GM12878 (cell line): ENCODE data around the gene PARM1. TPM values are rescaled to one million over a fixed set of nuclear protein-coding genes. Genes with fewer than 3 reads are reported as not detected.

Experiments
- ATAC-seq: fragments of 200-7000 bp; cut with Tn5 transposase; 3 replicates; pipeline ENCODE4 v1.9.1; 2020; ENCODE audit warnings: mild to moderate bottlenecking, moderate library complexity
- BruUV-seq: library from RNA; stranded (reverse); fragments of 400-500 nt; replicated peaks from 2 replicates; lab custom pipeline; 2021; lab: Mats Ljungman, UMichigan
- CTCF ChIA-PET: fragments of 300-600 bp; sonication (Branson Sonifier 250); formaldehyde crosslinking; extraction: SDS; loops from one replicate; lab custom pipeline; 2021; ENCODE audit warnings: inconsistent platforms; lab: Yijun Ruan, JAX
- POLR2A ChIA-PET: fragments of 350-600 bp; formaldehyde crosslinking; extraction: SDS; loops from one replicate; lab custom pipeline; 2021; ENCODE audit warnings: inconsistent platforms; lab: Charles Lee
- RAD21 ChIA-PET: fragments of 300-600 bp; sonication (Branson Sonifier 250); formaldehyde crosslinking; loops from one replicate; lab custom pipeline; 2023; ENCODE audit warnings: antibody characterized with exemption; ENCODE audit not compliant: unreplicated experiment; lab: Charles Lee
- SMC1A ChIA-PET: fragments of 300-600 bp; sonication (Branson Sonifier 250); formaldehyde crosslinking; loops from one replicate; lab custom pipeline; 2023; ENCODE audit not compliant: unreplicated experiment, uncharacterized antibody; lab: Charles Lee
- DNase-seq: peaks from one replicate; pipeline ENCODE4 v3.0.0-alpha.2; 2011; ENCODE audit warnings: low read depth, low spot score
- FAIRE-seq: peaks from 3 replicates; lab custom pipeline; 2011; peaks lifted over from hg19 to GRCh38; lab: Jason Lieb, UNC
- H2AFZ ChIP-seq: 2 replicates; pipeline ENCODE4 v1.6.0; 2011; ENCODE audit warnings: low read depth, low read length, control low read depth; ENCODE audit not compliant: control insufficient read depth
- H3K27ac ChIP-seq: 2 replicates; pipeline ENCODE4 v1.5.1; 2011; ENCODE audit warnings: control low read depth; ENCODE audit not compliant: control insufficient read depth, insufficient read depth
- H3K27me3 ChIP-seq, 2 experiments: replicated peaks in 1 of 2; 2 replicates each; pipeline versions ENCODE4 v1.6.0 to v1.6.1; 2011; ENCODE audit warnings: low read length in 1 of 2; ENCODE audit not compliant: control insufficient read depth in 2 of 2, insufficient read depth in 2 of 2
- H3K36me3 ChIP-seq, 2 experiments: 2 replicates each; pipeline ENCODE4 v1.5.1; 2011; ENCODE audit warnings: low read length in 1 of 2; ENCODE audit not compliant: control insufficient read depth in 2 of 2, insufficient read depth in 2 of 2
- H3K4me1 ChIP-seq: 2 replicates; pipeline ENCODE4 v1.6.1; 2011; ENCODE audit warnings: mild to moderate bottlenecking, low read length, moderate library complexity, mixed read lengths; ENCODE audit not compliant: control insufficient read depth, insufficient read depth
- H3K4me2 ChIP-seq: 2 replicates; pipeline ENCODE4 v1.6.0; 2011; ENCODE audit warnings: control low read depth; ENCODE audit not compliant: control insufficient read depth, insufficient read depth
- H3K4me3 ChIP-seq: fragments of 200-600 bp; sonication (generic); 2 replicates; pipeline ENCODE4 v1.5.1; 2016
- H3K79me2 ChIP-seq: 2 replicates; pipeline ENCODE4 v1.6.0; 2011; ENCODE audit warnings: low read length; ENCODE audit not compliant: control insufficient read depth, insufficient read depth
- H3K9ac ChIP-seq: 2 replicates; pipeline ENCODE4 v1.8.0; 2011; ENCODE audit warnings: low read length, control low read depth, mixed read lengths; ENCODE audit not compliant: control insufficient read depth, insufficient read depth
- H3K9me3 ChIP-seq: replicated peaks from 3 replicates; pipeline ENCODE4 v1.5.1; 2011; ENCODE audit warnings: mild to moderate bottlenecking, low read length; ENCODE audit not compliant: control insufficient read depth, insufficient read depth
- H4K20me1 ChIP-seq: 2 replicates; pipeline ENCODE4 v1.6.0; 2011; ENCODE audit not compliant: control insufficient read depth, insufficient read depth
- FOS ChIP-seq: IDR thresholded peaks from 3 replicates; pipeline ENCODE4 v1.6.1; 2011; ENCODE audit warnings: borderline replicate concordance; ENCODE audit not compliant: insufficient read length; ENCODE audit errors: extremely low read depth
- NFYB ChIP-seq: IDR thresholded peaks from 2 replicates; pipeline ENCODE4 v1.6.1; 2011; ENCODE audit warnings: low read depth, mild to moderate bottlenecking, low read length, improper control_type of control experiment, moderate library complexity; ENCODE audit not compliant: insufficient read depth
- PML ChIP-seq: IDR thresholded peaks from 2 replicates; pipeline ENCODE4 v1.6.1; 2012; ENCODE audit warnings: low read length, inconsistent platforms
- POLR2AphosphoS2 ChIP-seq: IDR thresholded peaks from 2 replicates; pipeline ENCODE4 v1.6.1; 2011; ENCODE audit warnings: low read depth, mild to moderate bottlenecking, low read length, improper control_type of control experiment, moderate library complexity
- RELB ChIP-seq: fragments of 450-650 bp; IDR thresholded peaks from 2 replicates; pipeline ENCODE4 v1.6.1; 2017; ENCODE audit warnings: low read depth, mild to moderate bottlenecking, moderate library complexity
- SMAD1 ChIP-seq: fragments of 450-650 bp; IDR thresholded peaks from 2 replicates; pipeline ENCODE4 v1.6.1; 2018; ENCODE audit warnings: mild to moderate bottlenecking, low read depth; ENCODE audit not compliant: partially characterized antibody
- SREBF2 ChIP-seq: IDR thresholded peaks from 2 replicates; pipeline ENCODE4 v1.6.1; 2012; ENCODE audit warnings: mild to moderate bottlenecking, low read length
- ZBTB11 ChIP-seq: fragments of 450-650 bp; formaldehyde crosslinking; IDR thresholded peaks from 2 replicates; pipeline ENCODE4 v1.5.0; 2022; ENCODE audit warnings: mild to moderate bottlenecking, missing genetic modification characterization
- ZBTB40 ChIP-seq: fragments of 450-650 bp; IDR thresholded peaks from 2 replicates; pipeline ENCODE4 v1.6.1; 2016; ENCODE audit warnings: mild to moderate bottlenecking, moderate library complexity, borderline replicate concordance
- WGBS: methylation state at CpG from one replicate; pipeline ENCODE4 v1.1.6; 2016; ENCODE audit warnings: low lambda C conversion rate; ENCODE audit not compliant: insufficient replicate concordance, insufficient coverage; ENCODE audit errors: missing lambda C conversion rate; 5-methylcytosine and 5-hydroxymethylcytosine counted together
- in situ Hi-C: fragments of 300-500 bp; cut with MboI; formaldehyde crosslinking; loops from 9 replicates; pipeline ENCODE4 v1.14.3; 2018; ENCODE audit warnings: mixed read lengths
- intact Hi-C: fragments of 100-400 bp; cut with micrococcal nuclease; formaldehyde crosslinking; loops from one replicate; pipeline ENCODE4 v1.14.2; 2022; ENCODE audit not compliant: unreplicated experiment
- polyA plus RNA-seq, 11 experiments: library from polyadenylated mRNA; depleted of rRNA in 4 of 11; unstranded in 6 of 11; stranded (reverse) in 5 of 11; fragments of >200 nt; fragmentation: Nextera tagmentation in 4 of 11; fragmentation: Illumina TruSeq in 1 of 11; extraction: Ambion mirVana in 4 of 11; extraction: Trizol in 1 of 11; gene quantifications; 1 replicate in 1 of 11; 2 replicates in 10 of 11; pipeline versions ENCODE4 v1.2.1 to v1.2.3, GENCODE V29; 2011 to 2016; ENCODE audit warnings: inconsistent platforms in 2 of 11, missing spikeins in 2 of 11, low read depth in 1 of 11
- total RNA-seq, 4 experiments: library from RNA; depleted of rRNA in 3 of 4; stranded (reverse); fragments of >200 nt in 3 of 4; fragmentation: Illumina TruSeq in 1 of 4; extraction: Trizol in 1 of 4; gene quantifications; 2 replicates each; pipeline versions ENCODE4 v1.2.1 to v1.2.3, GENCODE V29; 2013 to 2021
- TF ChIP-seq, protein P1 (sequence below): IDR thresholded peaks from 2 replicates; pipeline ENCODE4 v1.6.1; 2011; ENCODE audit warnings: low read depth, mild to moderate bottlenecking, low read length, moderate library complexity, borderline replicate concordance; ENCODE audit errors: extremely low read depth

Gene PARM1
- total and polyA plus RNA-seq, 10 of the 15 experiments (the other 5 are each of a cell fraction or from before 2014, with no cell fraction given): 13.9 to 56.2 (median 41.3) TPM

GRCh38 chr4:75037252-75037651 is 104.3 kb downstream of the PARM1 start (continued):
- TF ChIP-seq SMAD1: no peak

- H2AFZ ChIP-seq: no peak overlapping the region
- DNase-seq: no peak
- ChIA-PET POLR2A (no interaction called here), RAD21 (no interaction called here), SMC1A (no interaction called here), CTCF (interaction anchor here (1.5 kb wide), 1 partner anchor 103 kb away, joined by 3 read pairs; no protein-coding TSS in a partner anchor)
- no peak overlapping the region for H3K4me3 ChIP-seq
- H4K20me1 ChIP-seq: no peaks in the 10 kb centered on the region
- H3K27me3 ChIP-seq: no peaks in the 10 kb centered on the region
- H3K4me1 ChIP-seq: peaks cover 6% of the 10 kb centered on the region
- ATAC-seq: no peak
- no peak overlapping the region for H3K27ac ChIP-seq
- H3K9me3 ChIP-seq: no peaks in the 10 kb centered on the region; the same call in 2 of the 3 replicates
- H3K9ac ChIP-seq: no peak overlapping the region
- no peak for FAIRE-seq
- intact Hi-C loops (loop anchor here (5.0 kb wide), 1 partner anchor 106 kb away; the partner anchor contains the start of gene PARM1), in situ Hi-C loops (no loop called here)
- H3K36me3 ChIP-seq: no peaks in the 10 kb centered on the region; a peak in 1 of 4 replicates
- BruUV-seq: no TSS peak
- no peak overlapping the region for H3K4me2 ChIP-seq
- H3K79me2 ChIP-seq: no peaks in the 10 kb centered on the region
- WGBS: 90% methylated on average over 4 of the region's 4 CpGs
- TF ChIP-seq RELB: no peak
- TF ChIP-seq FOS: no peak
- no peak for TF ChIP-seq ZBTB40
- TF ChIP-seq PML: no peak
- no peak for TF ChIP-seq NFYB
- TF ChIP-seq, protein P1, sequence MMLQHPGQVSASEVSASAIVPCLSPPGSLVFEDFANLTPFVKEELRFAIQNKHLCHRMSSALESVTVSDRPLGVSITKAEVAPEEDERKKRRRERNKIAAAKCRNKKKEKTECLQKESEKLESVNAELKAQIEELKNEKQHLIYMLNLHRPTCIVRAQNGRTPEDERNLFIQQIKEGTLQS: no peak
- TF ChIP-seq POLR2AphosphoS2: no peak
- no peak for TF ChIP-seq SREBF2
- no peak for TF ChIP-seq ZBTB11 (CRISPR knock-in tag)
Measured at GRCh38 chr4:75038376-75038775, 105.5 kb downstream of the PARM1 start.
